GM19193 (cell line): ENCODE data around the gene SOX5.

Experiments used
- POLR2A ChIP-seq: IDR thresholded peaks from 4 replicates; pipeline ENCODE4 v1.6.1; 2011; ENCODE audit not compliant: insufficient read depth, insufficient read length; ENCODE audit errors: extremely low read depth

Gene SOX5

DNA sequence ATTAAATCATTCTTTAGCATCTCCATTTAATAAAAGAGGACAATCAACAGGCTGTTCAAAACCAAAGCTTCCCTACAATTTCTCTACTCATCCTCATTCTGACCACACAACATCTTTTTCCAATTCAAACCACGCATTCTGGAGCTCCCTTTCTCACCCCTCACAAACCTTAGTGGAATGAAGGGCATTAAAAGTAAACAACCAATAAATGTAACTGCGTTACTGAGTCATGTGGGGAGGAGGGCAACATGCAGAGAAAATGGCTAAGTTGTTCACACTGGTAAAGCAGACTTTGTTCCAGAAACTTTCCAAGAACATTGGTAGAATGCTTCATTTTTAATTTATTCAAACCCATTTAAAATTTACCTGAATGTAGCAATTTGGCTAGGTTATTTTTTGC lies 19.6 kb downstream of the SOX5 start:
- no peak for TF ChIP-seq POLR2A

- TF ChIP-seq POLR2A = no peak
These were observed 21.6 kb downstream of the SOX5 start for GRCh38 chr12:23927907-23928306.

GRCh38 chr12:23921099-23921856 lies 28.2 kb downstream of the SOX5 start:
- no peak for TF ChIP-seq POLR2A

GRCh38 chr12:23911574-23911973 lies 37.9 kb downstream of the SOX5 start:
- no peak for TF ChIP-seq POLR2A

DNA sequence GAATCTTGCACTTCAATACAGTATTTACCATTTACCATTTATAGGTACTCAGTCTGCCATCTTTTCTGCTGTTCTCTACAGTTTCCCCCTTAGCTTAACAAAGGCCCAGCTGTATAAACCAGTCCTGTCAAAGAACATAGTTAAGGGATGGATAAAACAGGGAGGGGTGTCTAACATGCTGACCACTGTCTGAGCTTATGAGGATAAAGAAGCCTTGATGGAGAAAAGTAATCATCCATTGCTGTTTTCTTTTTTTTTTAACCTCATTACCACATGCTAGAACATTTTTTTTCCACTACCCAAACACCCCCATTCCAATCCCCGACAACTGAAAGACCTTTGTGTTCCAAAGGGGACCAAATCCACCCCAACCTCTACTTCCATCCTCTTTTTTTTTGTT lies 39.9 kb downstream of the SOX5 start:
- TF ChIP-seq POLR2A = no peak

DNA sequence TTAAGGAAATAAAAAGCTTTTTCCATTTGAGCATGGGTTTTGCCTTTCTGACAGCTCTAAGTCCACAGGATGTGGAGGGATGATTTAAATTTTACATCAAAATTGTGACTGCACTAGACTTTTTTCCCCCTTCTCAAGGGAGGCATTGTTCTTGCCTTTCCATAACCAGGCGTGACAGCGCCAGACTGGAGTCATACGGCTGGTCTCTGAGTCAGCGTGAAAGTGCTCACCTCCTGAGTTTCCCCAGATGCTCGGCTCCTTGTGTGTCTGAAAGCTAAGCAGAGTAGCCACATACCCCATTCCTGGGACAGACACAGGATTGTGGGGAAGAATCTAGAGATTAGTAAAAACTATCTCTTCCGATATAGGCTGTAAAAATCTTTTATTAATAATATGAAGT lies 43.1 kb downstream of the SOX5 start:
- no peak for TF ChIP-seq POLR2A

DNA sequence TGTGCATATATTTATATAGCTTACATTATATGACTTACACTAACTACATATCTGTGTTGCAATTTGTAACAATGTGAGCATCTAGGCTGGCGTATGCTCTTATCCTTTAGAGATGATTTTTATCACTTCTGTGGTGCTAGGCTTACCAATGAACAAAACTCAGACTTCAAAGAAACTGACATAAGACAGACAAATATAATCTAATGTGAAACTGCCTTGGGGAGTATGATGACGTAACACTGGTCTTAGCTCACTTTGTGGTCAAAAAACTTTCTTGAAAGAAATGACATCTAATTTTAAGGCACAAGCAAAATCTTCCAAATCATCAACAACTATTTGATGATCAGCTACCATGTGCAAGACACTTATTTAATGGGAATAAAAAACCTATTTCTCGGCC lies 50.0 kb downstream of the SOX5 start:
- TF ChIP-seq POLR2A = no peak

GRCh38 chr12:23898121-23898520 lies 51.3 kb downstream of the SOX5 start:
- TF ChIP-seq POLR2A = no peak

DNA sequence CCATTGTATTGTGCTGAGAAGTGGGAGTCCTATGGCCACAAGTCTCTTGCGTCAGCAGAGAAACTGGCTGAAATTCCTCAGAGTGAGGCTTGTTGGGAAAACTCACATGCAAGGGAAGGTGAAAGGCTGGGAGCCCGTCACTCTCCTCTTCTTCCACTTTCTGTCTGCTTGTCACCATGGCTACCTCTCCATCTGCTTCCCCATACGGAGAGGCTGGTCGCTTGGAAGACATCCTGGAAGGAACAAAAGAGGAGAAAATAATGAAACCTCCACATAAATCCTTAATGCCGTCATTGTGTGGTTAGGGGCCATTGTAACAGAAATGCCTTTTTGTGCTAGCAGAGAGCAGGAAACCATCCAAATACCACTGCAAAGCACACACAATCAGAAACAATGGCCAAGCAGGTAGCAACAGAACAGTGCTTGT lies 53.7 kb downstream of the SOX5 start:
- TF ChIP-seq POLR2A = no peak

- no peak for TF ChIP-seq POLR2A
These were observed 55.9 kb downstream of the SOX5 start for GRCh38 chr12:23893611-23894010.

DNA sequence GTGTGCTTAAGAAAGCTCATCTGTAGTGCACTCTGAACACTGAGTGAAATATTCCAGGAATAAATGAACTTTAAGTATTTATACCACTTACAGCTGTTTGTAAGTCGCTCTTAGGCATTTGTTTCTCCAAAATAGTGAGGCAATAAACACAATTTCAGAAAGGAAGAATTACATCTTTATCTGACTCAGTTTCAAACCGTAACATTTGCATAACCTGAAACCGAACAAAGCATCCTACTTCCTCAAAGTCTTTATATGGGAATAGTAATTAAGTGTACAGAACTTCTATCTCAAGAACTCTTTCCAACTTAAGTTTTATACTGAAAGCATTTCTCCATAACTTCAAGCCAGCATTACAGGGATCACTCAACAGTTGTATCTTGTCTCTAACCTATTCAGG lies 58.4 kb downstream of the SOX5 start:
- TF ChIP-seq POLR2A = no peak

DNA sequence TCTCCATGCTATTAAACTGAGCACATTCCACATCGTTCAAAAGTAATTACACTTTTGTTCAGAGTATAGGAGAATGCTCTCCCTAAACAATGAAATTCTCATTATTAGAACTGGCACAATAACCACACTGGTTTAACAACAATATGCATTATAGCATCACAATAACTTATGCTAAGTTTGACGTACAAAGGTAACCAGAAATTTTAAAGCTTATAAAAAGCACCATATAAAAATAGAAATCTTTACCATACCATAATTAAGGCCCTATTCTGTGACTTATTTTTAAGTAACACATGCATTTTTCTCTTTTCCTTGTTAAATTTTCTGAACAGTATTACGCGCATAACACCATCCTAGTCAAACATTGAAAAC lies 60.4 kb downstream of the SOX5 start:
- no peak for TF ChIP-seq POLR2A

DNA sequence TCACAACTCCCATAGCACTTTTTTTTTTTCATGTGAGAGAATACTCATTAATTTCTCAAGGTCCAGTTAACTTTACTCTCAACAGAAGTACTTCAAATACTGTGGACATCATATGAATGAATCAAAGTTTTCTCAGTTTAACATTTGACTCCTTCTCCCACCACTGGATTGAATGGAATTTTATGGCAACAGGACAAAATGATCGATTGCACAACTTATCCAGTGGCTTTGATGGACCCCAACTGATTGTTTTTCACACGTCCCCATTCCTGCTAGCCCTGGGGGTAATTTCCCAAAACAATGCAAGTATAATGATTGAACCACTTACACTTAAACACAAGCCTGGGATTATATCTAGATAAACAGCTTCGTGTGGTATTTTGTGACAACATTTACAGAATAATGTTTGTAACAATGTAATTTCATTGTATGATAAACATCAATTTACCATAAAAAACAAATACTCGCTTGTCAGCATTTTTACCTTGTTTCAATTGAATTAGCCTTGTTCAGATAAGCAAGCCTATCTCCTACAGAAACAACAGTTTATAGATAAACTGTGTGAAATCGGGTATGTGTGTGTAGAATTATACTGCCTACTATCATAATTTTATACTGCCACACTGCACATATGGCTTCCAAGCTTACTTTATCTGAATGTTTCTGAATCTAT lies 60.9 kb downstream of the SOX5 start:
- TF ChIP-seq POLR2A = no peak

GRCh38 chr12:23887055-23887835 lies 62.2 kb downstream of the SOX5 start:
- no peak for TF ChIP-seq POLR2A

GRCh38 chr12:23885394-23885793 lies 64.1 kb downstream of the SOX5 start:
- no peak for TF ChIP-seq POLR2A

DNA sequence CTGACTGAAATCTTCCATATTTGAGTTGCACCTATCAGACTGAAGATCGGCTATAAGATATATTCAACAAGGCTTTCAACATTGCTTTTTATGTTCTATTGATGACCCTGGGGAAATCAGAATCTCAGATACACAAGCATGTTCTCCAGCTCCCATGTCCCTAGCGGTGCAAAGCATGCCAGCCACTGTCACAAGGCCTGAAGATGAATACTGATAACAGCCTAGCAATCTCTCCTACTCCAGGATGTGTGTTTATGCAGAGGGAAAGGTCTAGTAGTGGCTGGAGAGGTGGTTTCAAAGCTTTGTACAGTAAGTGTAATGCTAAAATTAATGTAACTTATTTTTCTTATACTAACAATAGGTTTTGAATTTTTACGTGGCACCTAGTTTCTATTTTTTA lies 64.6 kb downstream of the SOX5 start:
- no peak for TF ChIP-seq POLR2A
